K562 (cell line): ENCODE measurements around the gene MMRN2. TPM values are rescaled to one million over a fixed set of nuclear protein-coding genes. Genes with fewer than 3 reads are reported as not detected.

Experiments
- ATAC-seq: fragments of 200-7000 bp; cut with Tn5 transposase; 3 replicates; pipeline ENCODE4 v1.9.1; 2020; ENCODE audit warnings: moderate library complexity
- BruUV-seq: library from RNA; stranded (reverse); fragments of 400-500 nt; replicated peaks from 2 replicates; lab custom pipeline; 2021; lab: Mats Ljungman, UMichigan
- CTCF ChIA-PET: fragments of 300-600 bp; formaldehyde crosslinking; extraction: SDS; loops from one replicate; lab custom pipeline; 2021; ENCODE audit warnings: low intra/inter-chr PET ratio; lab: Yijun Ruan, JAX
- POLR2A ChIA-PET: fragments of 300-600, 350-650 bp; sonication (Branson Sonifier 250); formaldehyde crosslinking; extraction: SDS; loops from one replicate; lab custom pipeline; 2021; ENCODE audit warnings: antibody characterized with exemption, inconsistent platforms; lab: Yijun Ruan, JAX
- DNase-seq, 4 experiments: peaks; one replicate each; pipeline versions ENCODE4 v3.0.0 to v3.0.0-alpha.2; 2011 to 2018; ENCODE audit warnings: low spot score in 3 of 4, mixed read lengths in 3 of 4; ENCODE audit errors: extremely low read depth in 1 of 4
- FAIRE-seq: peaks from 2 replicates; lab custom pipeline; 2011; peaks lifted over from hg19 to GRCh38; lab: Jason Lieb, UNC
- H2AFZ ChIP-seq: 2 replicates; pipeline ENCODE4 v1.6.0; 2011; ENCODE audit warnings: low read depth, low read length, control low read depth, inconsistent platforms
- H3K27ac ChIP-seq: fragments of 200-600 bp; 3 replicates; pipeline ENCODE4 v1.8.0; 2011; ENCODE audit warnings: low read depth, mild to moderate bottlenecking, control low read depth, inconsistent platforms, low read length, moderate library complexity, mixed read lengths; ENCODE audit errors: extremely low read depth
- H3K27me3 ChIP-seq, 2 experiments: fragments of 300-600 bp in 1 of 2; 2 replicates in 1 of 2; 3 replicates in 1 of 2; pipeline versions ENCODE4 v1.6.0 to v1.8.0; 2011; ENCODE audit warnings: inconsistent platforms in 2 of 2, low read length in 2 of 2, mild to moderate bottlenecking in 1 of 2, mixed read lengths in 1 of 2, moderate library complexity in 1 of 2; ENCODE audit not compliant: control insufficient read depth in 2 of 2, insufficient read depth in 2 of 2
- H3K36me3 ChIP-seq: fragments of 300-600 bp; 3 replicates; pipeline ENCODE4 v1.8.0; 2011; ENCODE audit warnings: mild to moderate bottlenecking, low read length, inconsistent platforms; ENCODE audit not compliant: control insufficient read depth, insufficient read depth
- H3K4me1 ChIP-seq, 2 experiments: fragments of 200-600 bp in 1 of 2; replicated peaks in 1 of 2; 2 replicates in 1 of 2; 3 replicates in 1 of 2; pipeline versions ENCODE4 v1.5.1 to v1.8.0; 2011; ENCODE audit warnings: inconsistent platforms in 2 of 2, low read length in 2 of 2, mild to moderate bottlenecking in 1 of 2, mixed read lengths in 1 of 2, moderate library complexity in 1 of 2; ENCODE audit not compliant: control insufficient read depth in 2 of 2, insufficient read depth in 2 of 2
- H3K4me2 ChIP-seq: 2 replicates; pipeline ENCODE4 v1.6.1; 2011; ENCODE audit warnings: low read length, control low read depth, inconsistent platforms, mixed read lengths; ENCODE audit not compliant: insufficient read depth
- H3K4me3 ChIP-seq: fragments of 200-600 bp; sonication (generic), shearing (Covaris generic); 2 replicates; pipeline ENCODE4 v1.5.1; 2016; ENCODE audit warnings: control low read depth, inconsistent platforms
- H3K79me2 ChIP-seq: fragments of 200-600 bp; 3 replicates; pipeline ENCODE4 v1.8.0; 2011; ENCODE audit warnings: low read length, inconsistent platforms; ENCODE audit not compliant: control insufficient read depth, insufficient read depth
- H3K9ac ChIP-seq, 2 experiments: 2 replicates each; pipeline versions ENCODE4 v1.6.0 to v1.6.1; 2011; ENCODE audit warnings: low read depth in 2 of 2, low read length in 2 of 2, control low read depth in 1 of 2, inconsistent platforms in 1 of 2, mild to moderate bottlenecking in 1 of 2, mixed read lengths in 1 of 2; ENCODE audit not compliant: insufficient read depth in 1 of 2
- H3K9me1 ChIP-seq: one replicate; pipeline ENCODE4 v1.6.0; 2011; ENCODE audit warnings: inconsistent platforms, mild to moderate bottlenecking, low read length, moderate library complexity; ENCODE audit not compliant: control insufficient read depth, insufficient read depth
- H3K9me3 ChIP-seq: replicated peaks from 2 replicates; pipeline ENCODE4 v1.5.1; 2011; ENCODE audit warnings: low read depth, low read length, inconsistent platforms; ENCODE audit not compliant: control insufficient read depth, insufficient read depth
- H4K20me1 ChIP-seq: replicated peaks from 2 replicates; pipeline ENCODE4 v1.6.1; 2011; ENCODE audit warnings: low read length, inconsistent platforms, mixed read lengths; ENCODE audit not compliant: control insufficient read depth, insufficient read depth
- CXXC5 ChIP-seq: fragments of 250-450 bp; sonication (Bioruptor Pico); IDR thresholded peaks from 2 replicates; pipeline ENCODE4 v1.8.0; 2022; ENCODE audit warnings: inconsistent platforms, mild to moderate bottlenecking, moderate library complexity
- DIDO1 ChIP-seq: fragments of 450-650 bp; IDR thresholded peaks from 2 replicates; pipeline ENCODE4 v1.6.1; 2016; ENCODE audit warnings: low read depth, missing biosample characterization, missing genetic modification characterization
- EWSR1 ChIP-seq: fragments of 450-650 bp; IDR thresholded peaks from 2 replicates; pipeline ENCODE4 v1.6.1; 2018; ENCODE audit warnings: borderline replicate concordance, mild to moderate bottlenecking, low read depth, moderate library complexity; ENCODE audit not compliant: partially characterized antibody
- MEIS2 ChIP-seq: fragments of 450-650 bp; IDR thresholded peaks from 2 replicates; pipeline ENCODE4 v1.6.1; 2014; ENCODE audit warnings: mild to moderate bottlenecking; ENCODE audit not compliant: partially characterized antibody
- MTA1 ChIP-seq: fragments of 450-650 bp; IDR thresholded peaks from 2 replicates; pipeline ENCODE4 v1.6.1; 2017; ENCODE audit warnings: borderline replicate concordance
- NFE2 ChIP-seq: IDR thresholded peaks from 2 replicates; pipeline ENCODE4 v1.6.1; 2014; ENCODE audit warnings: antibody characterized with exemption, low read depth
- NR1H2 ChIP-seq: sonication (generic); formaldehyde crosslinking; IDR thresholded peaks from 2 replicates; pipeline ENCODE4 v1.4.0; 2020; ENCODE audit warnings: mild to moderate bottlenecking, missing genetic modification reagents
- PRPF4 ChIP-seq: fragments of 200-400 bp; formaldehyde crosslinking; IDR thresholded peaks from one replicate; pipeline ENCODE4 v1.6.1; 2017; ENCODE audit warnings: low read length, low read depth, mild to moderate bottlenecking; ENCODE audit not compliant: insufficient read depth, poor library complexity, severe bottlenecking
- PTBP1 ChIP-seq: fragments of 200-400 bp; formaldehyde crosslinking; IDR thresholded peaks from 2 replicates; pipeline ENCODE4 v1.6.1; 2017; ENCODE audit warnings: low read depth, low read length
- SUPT5H ChIP-seq: fragments of 450-650 bp; IDR thresholded peaks from 2 replicates; pipeline ENCODE4 v1.6.1; 2016
- ZBTB7A ChIP-seq: IDR thresholded peaks from 2 replicates; pipeline ENCODE4 v1.6.1; 2011; ENCODE audit warnings: low read depth, mild to moderate bottlenecking, low read length, moderate library complexity, borderline replicate concordance; ENCODE audit not compliant: control insufficient read depth
- ZNF253 ChIP-seq: fragments of 250-450 bp; sonication (Bioruptor Pico); conservative IDR thresholded peaks from 2 replicates; pipeline ENCODE4 v1.6.1; 2021; ENCODE audit warnings: mild to moderate bottlenecking
- ZSCAN32 ChIP-seq: fragments of 450-650 bp; formaldehyde crosslinking; IDR thresholded peaks from 2 replicates; pipeline ENCODE4 v1.4.0; 2020; ENCODE audit warnings: mild to moderate bottlenecking, moderate library complexity
- WGBS: fragments of 100-300 bp; shearing (Covaris generic); methylation state at CpG from one replicate; pipeline ENCODE4 v1.1.6; 2016; ENCODE audit warnings: low coverage, mixed read lengths; ENCODE audit not compliant: insufficient coverage; ENCODE audit errors: missing lambda C conversion rate; 5-methylcytosine and 5-hydroxymethylcytosine counted together
- in situ Hi-C: fragments of 300-500 bp; cut with MboI; formaldehyde crosslinking; loops from 4 replicates; pipeline ENCODE4 v1.15.0; 2018; ENCODE audit warnings: inconsistent platforms, mixed read lengths
- intact Hi-C: fragments of 100-400 bp; cut with micrococcal nuclease; formaldehyde crosslinking; loops from 2 replicates; pipeline ENCODE4 v1.14.2; 2022
- polyA plus RNA-seq, 8 experiments: library from polyadenylated mRNA; depleted of rRNA in 4 of 8; stranded (reverse) in 5 of 8; unstranded in 3 of 8; fragments of >200 nt; fragmentation: Nextera tagmentation in 2 of 8; fragmentation: Illumina TruSeq in 1 of 8; extraction: Ambion mirVana in 2 of 8; extraction: Trizol in 1 of 8; gene quantifications; 2 replicates each; pipeline versions ENCODE4 v1.2.1 to v1.2.3, GENCODE V29; 2011 to 2014; ENCODE audit warnings: inconsistent platforms in 1 of 8, missing spikeins in 1 of 8
- total RNA-seq, 7 experiments: library from RNA; depleted of rRNA in 6 of 7; stranded (reverse); fragments of >200 nt in 6 of 7; fragmentation: Illumina TruSeq in 2 of 7; extraction: Trizol in 2 of 7; gene quantifications; 2 replicates each; pipeline versions ENCODE4 v1.2.1 to v1.2.3, GENCODE V29; 2011 to 2021; ENCODE audit warnings: low replicate concordance in 1 of 7

MMRN2 gene
- total and polyA plus RNA-seq, 9 of the 15 experiments (the other 6 are each of a cell fraction or from before 2014, with no cell fraction given): 0.07 to 2.0 (median 1.2) TPM

- POLR2A ChIA-PET: no interaction called here
- in situ Hi-C loops: no loop called here
- FAIRE-seq (no peak), DNase-seq (no peak), ATAC-seq (no peak)
- 22% methylated on average over 3 of the region's 3 CpGs for WGBS
- Histone ChIP-seq H3K79me2 (no peaks in the 10 kb centered on the region), H3K9me1 (no peaks in the 10 kb centered on the region), H3K9ac (no peak overlapping the region), H3K27ac (no peak overlapping the region), H3K4me1 (no peaks in the 10 kb centered on the region; a peak in 1 of 5 replicates), H2AFZ (no peak overlapping the region), H3K9me3 (no peaks in the 10 kb centered on the region), H4K20me1 (no peaks in the 10 kb centered on the region), H3K4me3 (no peak overlapping the region), H3K36me3 (no peaks in the 10 kb centered on the region), H3K27me3 (no peaks in the 10 kb centered on the region), H3K4me2 (no peak overlapping the region)
- no peak for TF ChIP-seq ZBTB7A
- TF ChIP-seq SUPT5H: no peak
- TF ChIP-seq ZSCAN32 (CRISPR knock-in tag): no peak
- TF ChIP-seq PRPF4: no peak
- TF ChIP-seq NR1H2 (CRISPR knock-in tag): no peak
- TF ChIP-seq CXXC5 (CRISPR knock-in tag): no peak
- no peak for TF ChIP-seq ZNF253 (CRISPR knock-in tag)
- no peak for TF ChIP-seq DIDO1 (tag)
- no peak for TF ChIP-seq MEIS2
- TF ChIP-seq MTA1: no peak
- no peak for TF ChIP-seq NFE2
- TF ChIP-seq EWSR1: no peak
- no peak for TF ChIP-seq PTBP1
- CTCF ChIA-PET: interaction anchor here (0.6 kb wide), 1 partner anchor 62 kb away, joined by 4 read pairs; no protein-coding TSS in a partner anchor
- intact Hi-C loops: no loop called here
- BruUV-seq: no TSS peak
Observed at GRCh38 chr10:87000491-87000890, 43.1 kb upstream of the MMRN2 start.
